GM21717 (cell line): ENCODE results near the gene TMEM184C.

Experiments used
- ATAC-seq: cut with Tn5 transposase; IDR thresholded peaks from one replicate; pipeline ENCODE4 v1.9.1; 2021; ENCODE audit warnings: mild to moderate bottlenecking, moderate library complexity; ENCODE audit not compliant: unreplicated experiment

The TMEM184C gene

DNA sequence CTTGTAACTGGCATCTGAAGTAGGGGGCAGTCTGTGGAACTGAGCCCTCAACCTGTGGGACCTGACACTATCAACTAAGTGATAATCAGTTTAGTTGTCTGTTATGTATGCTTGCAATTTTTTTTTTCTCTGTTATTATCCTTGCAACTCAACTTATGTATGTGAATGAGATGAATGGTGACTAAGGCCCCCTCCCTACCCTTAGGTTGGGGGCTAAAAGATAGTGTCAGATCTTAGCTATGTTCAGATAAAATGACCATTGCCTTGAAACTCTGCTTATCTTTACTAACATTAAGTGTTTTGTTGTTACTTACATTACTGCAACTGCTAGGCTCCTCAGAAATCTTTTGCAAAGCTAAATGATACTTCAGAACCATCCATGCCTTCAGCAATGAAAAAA, 31.5 kb downstream of the TMEM184C start:
- ATAC-seq: no peak

DNA sequence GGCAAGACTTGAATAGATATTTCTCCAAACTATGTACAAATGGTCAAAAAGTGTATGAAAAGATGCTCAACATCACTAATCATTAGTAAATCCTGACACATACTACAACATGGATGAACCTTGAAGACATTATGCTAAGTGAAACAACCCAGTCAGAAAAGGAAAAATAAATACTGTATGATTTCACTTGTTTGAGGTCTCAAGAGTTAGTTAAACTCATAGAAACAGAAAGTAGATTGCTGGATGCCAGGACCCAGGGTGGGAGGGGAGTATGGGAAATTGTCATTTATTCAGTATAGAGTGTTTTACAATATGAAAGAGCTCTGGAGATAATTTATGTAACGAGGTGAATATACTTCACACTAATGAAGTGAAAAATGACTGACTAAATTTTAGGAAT, 34.4 kb downstream of the TMEM184C start:
- ATAC-seq: peak; percentile 65

DNA sequence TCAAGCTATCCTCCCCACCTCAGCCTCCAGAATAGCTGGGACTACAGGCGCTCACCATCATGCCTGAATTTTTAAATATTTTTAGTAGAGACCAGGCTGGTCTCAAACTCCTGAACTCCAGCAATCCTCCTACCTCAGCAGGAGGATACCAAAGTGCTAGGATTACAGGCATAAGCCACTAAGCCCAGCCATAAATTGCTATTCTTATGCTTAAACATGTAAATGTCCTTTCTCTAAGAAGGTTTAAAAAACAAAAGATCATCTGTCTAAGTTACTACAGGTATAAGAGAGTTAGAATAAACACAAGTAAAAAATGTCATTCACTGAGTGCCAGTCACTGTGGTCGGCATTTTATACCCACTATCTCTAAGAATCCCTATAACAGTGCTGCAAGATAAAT, 38.4 kb downstream of the TMEM184C start:
- ATAC-seq: no peak

DNA sequence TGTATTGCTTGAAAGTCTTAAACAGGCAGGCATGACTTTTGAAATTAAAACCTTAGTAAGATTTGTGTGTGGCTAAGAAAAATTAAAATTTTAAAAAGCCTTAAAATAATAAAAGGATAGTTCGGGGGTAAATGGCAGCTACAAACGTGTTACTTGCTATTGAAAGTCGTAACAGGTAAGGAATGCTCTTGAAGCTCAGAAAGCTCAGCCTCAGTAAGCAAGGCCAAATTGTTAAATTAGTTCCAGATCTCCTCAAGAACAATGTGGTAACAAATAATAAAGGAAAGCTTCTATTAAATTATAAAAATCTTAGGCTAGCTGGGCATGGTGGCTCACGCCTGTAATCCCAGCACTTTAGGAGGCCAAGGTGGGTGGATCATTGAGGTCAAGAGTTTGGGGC, 41.3 kb downstream of the TMEM184C start:
- no peak for ATAC-seq

DNA sequence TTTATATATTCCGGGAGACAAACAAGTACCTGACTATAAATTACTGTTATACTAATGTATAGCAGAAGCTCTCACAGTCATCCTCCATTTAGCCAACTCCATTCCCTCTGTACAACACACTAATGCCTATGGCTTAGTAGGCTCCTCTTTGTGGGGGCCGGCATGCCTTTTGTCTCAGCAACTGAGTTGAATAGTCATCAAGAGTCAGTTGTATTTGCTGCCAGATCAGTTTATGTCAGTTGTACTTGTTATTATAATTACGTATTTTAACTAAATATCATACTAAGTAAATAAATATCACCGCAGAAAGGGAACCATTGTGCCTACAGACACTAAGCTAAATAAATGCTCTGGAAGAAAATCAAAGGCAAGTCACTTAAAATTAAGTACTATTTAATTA, 56.9 kb downstream of the TMEM184C start:
- ATAC-seq: no peak

DNA sequence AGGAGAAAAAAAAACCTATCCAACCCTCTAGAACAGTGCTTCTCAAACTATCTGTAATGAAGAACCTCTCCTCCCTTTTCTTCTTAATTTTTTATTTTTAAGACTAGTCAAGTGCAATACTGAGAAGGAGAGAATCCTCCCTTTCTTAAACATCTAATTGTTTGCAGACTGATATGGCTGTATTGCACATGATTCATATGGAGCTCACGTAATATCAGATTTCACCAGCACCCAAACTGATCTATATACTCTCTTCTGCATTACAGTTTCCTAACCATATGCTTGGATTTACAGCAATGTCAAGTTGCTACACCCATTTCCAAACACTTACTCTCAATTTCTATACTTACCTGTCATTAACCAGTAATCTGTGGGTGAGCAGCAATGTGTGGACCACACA, 57.3 kb downstream of the TMEM184C start:
- ATAC-seq: no peak

DNA sequence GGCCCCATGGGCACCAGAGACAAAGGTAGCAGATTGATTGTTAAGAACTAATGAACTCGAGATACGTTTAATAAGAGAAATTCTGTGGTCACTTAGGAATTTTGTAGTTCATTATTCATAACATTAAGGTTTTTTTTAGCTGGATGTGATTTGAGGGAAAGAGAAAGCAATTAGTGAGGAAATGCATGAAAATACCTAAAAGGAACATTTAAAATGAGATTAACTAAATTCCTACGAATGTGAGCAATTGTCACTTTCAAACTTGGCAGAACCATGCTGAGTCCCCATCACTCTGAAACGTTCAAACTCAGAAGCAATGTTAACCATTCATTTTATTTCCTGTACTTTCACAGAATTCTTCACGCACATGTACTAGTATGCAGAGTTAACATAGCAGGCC, 60.9 kb downstream of the TMEM184C start:
- ATAC-seq: no peak

DNA sequence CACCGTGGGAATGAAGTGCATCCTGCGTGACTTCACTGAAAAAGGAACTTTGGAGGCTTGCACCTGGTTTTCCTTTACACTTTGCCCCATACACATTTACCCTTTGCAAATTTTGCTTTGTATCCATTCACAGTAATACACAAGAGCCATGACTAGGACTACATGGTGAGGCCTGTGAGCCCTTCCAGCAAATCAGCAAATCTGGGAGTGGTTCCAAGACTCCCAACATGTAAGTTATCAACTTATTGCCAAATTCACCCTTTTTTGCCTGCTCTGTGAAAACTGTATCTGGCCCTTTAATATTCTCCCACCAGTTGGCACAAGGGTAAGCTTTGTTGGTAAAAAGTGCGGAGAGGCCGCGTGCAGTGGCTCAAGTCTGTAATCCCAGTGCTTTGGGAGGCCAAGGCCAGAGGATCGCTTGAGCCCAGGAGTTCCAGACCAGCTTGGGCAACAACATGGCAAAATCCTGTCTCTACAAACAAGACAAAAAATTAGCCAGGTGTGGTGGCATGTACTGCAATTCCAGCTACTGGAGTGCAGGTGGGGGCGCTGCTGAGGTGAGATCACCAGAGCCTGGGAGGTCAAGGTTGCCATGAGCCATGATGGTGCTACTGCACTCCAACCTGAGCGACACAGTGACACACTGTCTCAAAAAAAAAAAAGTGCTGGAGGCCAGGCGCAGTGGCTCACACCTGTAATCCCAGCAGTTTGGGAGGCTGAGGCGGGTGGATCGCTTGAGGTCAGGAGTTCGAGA, 61.8 kb downstream of the TMEM184C start:
- ATAC-seq: no peak

DNA sequence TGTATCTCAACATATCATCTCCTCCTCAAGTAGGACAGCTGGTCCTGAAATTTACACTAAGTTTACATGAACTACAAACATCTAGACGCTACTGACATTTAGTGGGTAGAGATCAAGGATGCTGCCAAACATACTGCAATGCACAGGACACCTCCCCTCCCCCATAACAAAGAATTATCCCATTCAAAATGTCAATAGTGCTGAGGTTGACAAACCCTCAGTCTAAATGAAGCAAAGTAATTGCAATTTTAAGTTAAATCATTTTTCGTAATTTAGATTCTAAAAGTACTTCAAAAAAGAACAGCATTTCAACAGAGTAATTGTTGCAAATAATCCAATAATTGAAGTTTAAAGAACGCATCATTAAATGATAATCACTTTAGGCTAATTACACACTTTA, 65.6 kb downstream of the TMEM184C start:
- no peak for ATAC-seq

DNA sequence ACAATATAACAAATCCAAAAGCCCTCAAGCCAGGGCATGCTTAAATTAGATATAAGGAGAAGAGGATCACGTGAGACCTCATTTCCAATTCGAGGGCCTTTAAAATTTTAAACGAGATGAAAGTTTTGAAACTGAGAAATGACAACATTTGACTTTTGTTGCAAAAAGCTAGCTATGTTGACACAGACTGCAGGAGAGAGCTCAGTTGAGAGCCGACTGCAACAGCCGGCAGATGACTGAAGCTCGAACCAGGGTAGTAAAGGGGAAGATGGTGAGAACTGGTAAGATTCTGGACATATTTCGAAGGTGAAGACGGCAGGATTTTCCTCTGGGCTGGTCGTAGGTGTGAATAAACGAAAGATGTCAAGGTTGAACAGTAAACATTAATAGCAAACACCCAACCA, 66.0 kb downstream of the TMEM184C start:
- ATAC-seq: no peak

DNA sequence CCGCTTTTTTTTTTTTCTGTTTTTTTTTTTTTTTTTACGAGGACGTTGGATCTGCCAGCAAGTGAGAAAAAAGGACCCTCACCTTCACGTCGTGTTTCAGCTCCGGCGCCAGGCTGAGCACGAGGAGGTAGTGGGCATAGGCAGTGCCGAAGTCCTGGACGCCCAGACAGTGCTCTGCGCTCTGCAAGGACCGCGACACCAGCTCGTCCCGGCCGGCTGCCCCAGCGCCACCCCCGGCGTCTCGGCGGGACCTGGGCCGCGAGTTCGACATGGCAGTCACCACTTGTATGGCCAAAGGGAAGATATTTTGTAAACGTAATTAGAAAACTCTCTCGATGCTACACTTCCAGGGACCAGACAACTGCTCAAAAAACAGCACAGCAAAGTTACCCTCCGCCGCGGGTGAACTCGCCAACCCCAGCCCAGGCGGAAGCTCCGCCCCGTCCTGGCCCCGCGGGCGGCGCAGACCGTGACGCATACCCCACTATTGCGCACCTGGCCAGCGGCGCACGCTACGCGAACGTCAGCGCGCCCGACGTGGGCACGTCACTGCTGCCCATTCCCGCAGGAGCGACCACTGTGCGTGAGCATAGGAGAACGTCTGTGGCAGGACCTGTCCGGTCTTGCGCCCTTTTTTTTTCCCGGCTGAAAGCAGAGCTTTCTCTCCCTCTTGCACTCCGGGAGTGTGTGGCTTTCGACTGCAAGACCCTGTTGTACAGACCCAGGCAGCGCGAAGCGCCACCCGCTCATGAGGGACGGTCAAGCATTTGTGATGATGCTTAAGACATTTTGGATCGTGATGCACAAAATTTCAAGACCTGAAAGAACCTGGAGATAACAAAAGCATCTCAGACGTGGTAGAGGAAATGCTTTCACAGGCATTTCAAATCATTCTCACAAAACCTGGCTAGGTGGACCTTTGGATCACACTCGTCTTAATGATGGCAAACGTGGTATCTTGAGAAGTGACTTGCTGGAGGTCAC, 66.8 kb downstream of the TMEM184C start, which contains the start of gene PRMT9:
PRMT9 (minus strand) TSS at position 447 of the 984 bp plus-strand sequence; CDS start at position 271, 176 bp downstream.
- peak; percentile 100 for ATAC-seq

DNA sequence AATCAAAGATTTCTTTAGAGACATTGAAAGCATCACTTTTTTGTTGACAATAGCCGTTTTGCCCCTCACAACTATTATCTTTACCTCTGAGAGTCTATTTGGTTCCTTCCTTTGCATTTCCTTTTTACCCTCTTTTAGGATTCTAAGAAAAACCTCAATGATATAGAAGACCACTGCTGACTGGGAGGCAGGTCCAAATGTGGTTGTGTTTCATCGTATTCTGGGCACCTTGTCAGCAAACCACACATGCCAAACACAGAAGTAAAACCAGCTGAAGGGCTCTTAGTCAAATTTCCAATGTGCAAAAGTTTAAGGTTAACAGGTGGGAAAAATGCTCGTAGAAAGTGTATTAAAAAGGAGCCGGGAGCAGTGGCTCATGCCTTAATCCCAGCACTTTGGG, 71.9 kb downstream of the TMEM184C start:
- no peak for ATAC-seq

DNA sequence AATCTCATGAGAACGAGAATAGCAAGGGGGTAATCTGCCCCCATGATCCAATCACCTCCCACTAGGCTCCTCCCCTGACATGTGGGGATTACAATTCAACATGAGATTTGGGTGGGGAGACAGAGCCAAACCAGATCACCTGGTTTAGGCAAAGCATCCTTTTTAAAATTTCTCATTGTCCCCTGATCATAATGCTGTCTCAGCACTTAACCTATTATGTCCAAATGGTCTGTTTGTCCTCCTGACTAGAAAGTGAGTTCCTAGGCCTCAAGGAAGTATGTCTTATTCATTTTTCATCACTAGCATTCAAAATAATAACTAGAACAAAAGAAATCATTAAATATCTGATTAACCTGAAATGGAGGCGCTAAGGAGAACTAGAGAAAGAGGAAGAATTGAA, 74.6 kb downstream of the TMEM184C start:
- no peak for ATAC-seq

DNA sequence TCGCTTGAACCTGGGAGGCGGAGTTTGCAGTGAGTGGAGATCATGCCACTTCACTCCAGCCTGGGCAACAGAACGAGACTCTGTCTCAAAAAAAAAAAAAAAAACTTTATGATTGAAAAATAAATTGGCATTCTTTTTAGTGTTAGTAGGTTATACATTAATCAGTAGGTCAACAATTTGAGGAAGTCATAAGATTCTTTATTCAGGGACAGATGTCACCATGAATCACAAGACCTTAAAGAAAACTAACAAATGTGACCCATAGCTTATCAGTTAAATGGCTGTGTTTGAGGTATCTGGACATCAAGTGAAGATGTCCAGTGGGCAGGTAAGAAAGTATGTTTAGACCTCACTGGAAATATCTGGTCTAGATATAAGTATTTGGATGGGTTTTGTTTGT, 76.0 kb downstream of the TMEM184C start:
- no peak for ATAC-seq

DNA sequence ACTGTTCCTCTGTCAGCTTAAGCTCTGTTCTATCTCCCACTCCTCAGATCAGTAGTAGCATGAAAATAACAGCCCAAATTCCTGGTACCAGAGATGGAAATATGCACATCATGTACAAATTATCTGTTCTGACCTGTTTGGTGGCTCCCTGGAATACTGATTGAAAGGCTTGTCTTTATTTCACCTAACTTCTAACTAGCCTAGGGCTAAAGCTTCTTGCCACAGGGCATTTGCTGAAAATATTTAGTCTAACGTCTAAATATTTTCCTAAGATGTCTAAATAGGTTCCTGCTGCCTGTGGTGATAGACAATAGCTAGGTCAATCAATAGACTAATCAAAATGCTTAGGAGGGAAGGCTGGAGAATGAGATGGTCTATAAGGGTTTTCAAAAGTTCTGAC, 79.7 kb downstream of the TMEM184C start:
- no peak for ATAC-seq

DNA sequence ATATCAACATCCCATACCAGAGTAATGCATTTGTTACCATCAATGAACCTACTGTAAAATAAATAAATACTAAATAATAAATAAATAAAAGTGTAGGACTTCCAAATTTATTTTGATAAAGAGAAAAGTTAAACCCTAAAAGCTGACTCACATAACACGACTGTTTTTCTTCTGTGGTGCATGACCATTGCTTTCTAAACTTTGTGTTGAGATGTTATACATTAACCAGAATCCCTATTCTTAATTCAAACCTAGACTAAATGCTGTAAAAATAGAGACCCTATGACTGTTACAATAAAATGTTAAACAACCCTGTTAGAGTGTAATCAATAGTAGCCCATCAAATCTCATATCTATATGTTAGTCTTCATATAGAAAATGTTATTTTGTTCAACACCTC, 87.6 kb downstream of the TMEM184C start:
- ATAC-seq: no peak

DNA sequence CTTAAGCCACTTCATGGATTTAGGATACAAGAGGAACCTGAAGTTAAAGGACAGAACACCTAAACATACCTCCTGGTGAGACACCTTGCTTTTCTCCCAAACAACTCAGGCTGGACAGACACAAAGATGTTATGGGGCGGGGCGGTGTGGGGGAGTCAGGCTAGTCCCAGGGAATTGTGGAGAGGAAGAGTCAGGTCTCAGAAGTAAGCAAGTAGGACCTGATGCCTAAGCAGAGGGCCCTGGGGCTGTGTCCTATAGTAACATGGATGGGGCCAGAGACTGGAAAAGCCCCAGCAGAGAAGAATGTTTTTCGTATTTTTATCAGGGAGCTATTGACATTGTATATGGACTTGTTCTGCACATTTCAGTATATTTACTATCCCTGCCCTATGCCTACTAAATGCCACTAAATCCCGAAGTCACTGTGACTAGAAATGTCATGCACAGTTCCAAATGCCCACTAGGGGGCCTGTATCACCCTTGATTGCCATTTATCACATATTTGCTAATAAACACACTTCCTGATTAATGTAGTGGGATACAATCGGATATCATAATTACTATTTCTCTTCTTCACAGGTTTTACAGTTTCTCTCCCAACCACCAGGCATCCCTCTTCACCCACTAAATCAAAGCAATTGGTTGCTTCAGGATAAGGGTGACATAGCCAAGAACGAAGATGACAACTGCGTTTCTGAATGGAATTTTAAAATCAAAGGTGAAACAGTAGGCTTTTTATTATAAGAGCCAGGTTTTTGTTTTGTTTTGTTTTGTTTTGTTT, 90.9 kb downstream of the TMEM184C start:
- ATAC-seq: peak; percentile 74

DNA sequence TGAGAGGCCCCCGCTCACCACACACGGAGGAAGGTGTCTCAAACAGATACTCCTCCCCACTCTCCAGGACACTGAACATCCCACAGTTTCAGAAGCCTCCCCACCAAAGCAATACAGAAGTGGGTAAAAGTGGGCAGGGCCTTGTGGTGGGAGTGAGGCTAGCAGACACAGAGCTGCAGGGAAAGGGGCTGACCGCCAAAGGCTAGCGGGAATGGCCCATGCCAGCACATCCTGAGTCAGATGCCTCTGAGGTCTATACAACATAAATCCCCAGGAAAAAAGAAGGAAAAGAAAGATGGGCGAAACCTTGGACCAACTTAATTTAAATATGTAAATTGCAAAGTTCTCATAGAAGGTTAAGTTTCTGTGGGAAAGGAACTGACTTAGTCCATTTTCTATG, 92.8 kb downstream of the TMEM184C start:
- ATAC-seq: no peak

DNA sequence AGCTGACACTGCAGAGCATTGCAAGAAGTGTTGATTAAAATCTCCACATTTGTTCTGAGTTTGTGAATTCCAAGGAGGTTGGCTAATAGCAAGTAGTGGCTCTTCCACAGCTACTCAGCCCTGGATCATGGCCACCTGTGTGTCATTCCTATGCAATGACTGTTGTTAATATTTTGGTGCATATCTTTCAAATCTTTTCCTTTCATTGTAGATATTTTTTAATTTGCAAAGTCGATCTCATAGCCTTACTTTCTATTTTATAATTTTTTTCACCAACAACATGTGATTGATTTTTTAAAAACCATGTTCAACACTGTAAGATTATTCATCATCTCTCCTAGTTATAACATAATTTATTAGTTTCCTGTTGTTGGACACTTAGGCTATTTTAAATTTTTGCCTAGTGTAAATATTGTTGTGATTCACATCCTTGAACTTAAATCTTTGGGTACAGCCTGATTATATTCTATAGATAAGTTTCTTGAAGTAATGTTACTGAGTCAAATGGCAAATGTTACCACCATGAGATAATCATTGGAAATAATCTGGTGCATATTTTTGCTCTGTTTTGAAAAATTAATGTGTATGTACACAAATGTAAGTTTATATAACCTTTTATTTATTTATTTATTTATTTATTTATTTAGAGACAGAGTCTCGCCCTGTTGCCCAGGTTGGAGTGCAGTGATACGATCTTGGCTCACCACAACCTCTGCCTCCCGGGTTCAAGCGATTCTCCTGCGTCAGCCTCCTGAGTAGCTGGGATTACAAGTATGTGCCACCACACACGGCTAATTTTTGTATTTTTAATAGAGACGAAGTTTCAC, 97.6 kb downstream of the TMEM184C start:
- ATAC-seq: no peak

DNA sequence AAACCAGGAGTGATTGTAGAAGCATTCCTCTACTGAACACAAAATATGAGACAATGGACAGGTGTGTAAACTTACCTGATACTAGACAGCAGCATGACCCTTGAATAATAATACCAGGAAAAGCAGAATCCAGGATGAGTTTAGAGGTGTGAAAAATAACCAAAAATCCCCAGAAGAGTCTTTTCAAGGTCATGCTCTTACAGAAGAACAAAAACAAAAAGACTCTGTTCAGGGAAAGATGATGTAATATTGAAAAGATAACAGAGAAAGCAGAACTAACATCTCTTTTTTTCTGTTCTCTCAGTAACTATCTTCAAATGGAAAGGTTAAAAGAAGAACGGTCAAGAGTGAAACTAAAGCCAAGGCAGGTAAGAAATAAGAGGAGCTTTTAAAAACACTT, 100.7 kb downstream of the TMEM184C start:
- ATAC-seq: peak; percentile 91
